ENCODE results near the gene WDR87.

The WDR87 gene

DNA sequence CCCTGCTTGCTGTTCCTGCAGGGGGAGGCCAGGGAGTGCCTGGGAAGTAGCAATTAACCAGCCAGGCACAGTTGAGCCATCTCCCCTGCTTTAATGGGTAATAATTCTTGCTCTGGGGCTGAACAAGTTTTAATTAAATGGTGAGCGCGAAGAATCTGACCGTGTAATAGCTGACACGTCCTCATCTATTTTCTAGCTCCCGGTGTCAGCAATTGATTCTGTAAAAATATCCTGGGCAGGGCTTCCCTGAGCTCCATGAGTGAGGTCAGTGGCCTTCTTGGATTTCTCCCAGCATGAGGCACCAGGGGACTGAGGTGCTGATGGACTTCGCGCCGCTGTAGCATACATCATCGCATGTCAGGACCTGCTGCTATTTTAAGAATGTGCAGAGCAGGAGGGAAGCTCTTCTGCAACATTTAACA, 27.6 kb upstream of the WDR87 start:
- Histone ChIP-seq H3K27me3 (replicated peaks; ENCODE audit: insufficient read depth, low read length) (no peaks in the 10 kb centered on the region), H3F3A (ENCODE audit: insufficient read depth, low read length) (peaks cover 4% of the 10 kb centered on the region), H3K4me2 (ENCODE audit: low read depth, low read length) (no peak overlapping the region), H4K20me1 (ENCODE audit: insufficient read depth, low read length) (no peaks in the 10 kb centered on the region), H3K4me3 (ENCODE audit: low read length) (no peak overlapping the region), H2AFZ (ENCODE audit: low read length) (no peak overlapping the region), H3K9me2 (replicated peaks; ENCODE audit: insufficient read depth, low read length) (no peaks in the 10 kb centered on the region), H3K79me2 (ENCODE audit: low read length) (peaks cover 9% of the 10 kb centered on the region), H3K36me3 (replicated peaks; ENCODE audit: insufficient read depth, low read length) (no peaks in the 10 kb centered on the region), H3K27ac (ENCODE audit: low read length) (no peak overlapping the region), H3K4me1 (ENCODE audit: low read length) (peaks cover 16% of the 10 kb centered on the region), H3K9ac (ENCODE audit: low read length) (no peak overlapping the region), H3K9me3 (replicated peaks; ENCODE audit: insufficient read depth, low read length) (no peaks in the 10 kb centered on the region)
- no peak for DNase-seq
- TF ChIP-seq, protein P1, sequence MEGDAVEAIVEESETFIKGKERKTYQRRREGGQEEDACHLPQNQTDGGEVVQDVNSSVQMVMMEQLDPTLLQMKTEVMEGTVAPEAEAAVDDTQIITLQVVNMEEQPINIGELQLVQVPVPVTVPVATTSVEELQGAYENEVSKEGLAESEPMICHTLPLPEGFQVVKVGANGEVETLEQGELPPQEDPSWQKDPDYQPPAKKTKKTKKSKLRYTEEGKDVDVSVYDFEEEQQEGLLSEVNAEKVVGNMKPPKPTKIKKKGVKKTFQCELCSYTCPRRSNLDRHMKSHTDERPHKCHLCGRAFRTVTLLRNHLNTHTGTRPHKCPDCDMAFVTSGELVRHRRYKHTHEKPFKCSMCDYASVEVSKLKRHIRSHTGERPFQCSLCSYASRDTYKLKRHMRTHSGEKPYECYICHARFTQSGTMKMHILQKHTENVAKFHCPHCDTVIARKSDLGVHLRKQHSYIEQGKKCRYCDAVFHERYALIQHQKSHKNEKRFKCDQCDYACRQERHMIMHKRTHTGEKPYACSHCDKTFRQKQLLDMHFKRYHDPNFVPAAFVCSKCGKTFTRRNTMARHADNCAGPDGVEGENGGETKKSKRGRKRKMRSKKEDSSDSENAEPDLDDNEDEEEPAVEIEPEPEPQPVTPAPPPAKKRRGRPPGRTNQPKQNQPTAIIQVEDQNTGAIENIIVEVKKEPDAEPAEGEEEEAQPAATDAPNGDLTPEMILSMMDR (IDR thresholded peaks at IDR 0.05; ENCODE audit: low read length) = no peak
- TF ChIP-seq EZH2phosphoT487 (IDR thresholded peaks at IDR 0.05; ENCODE audit: low read length) = no peak
- no peak for TF ChIP-seq EZH2 (optimal IDR thresholded peaks at IDR 0.05; ENCODE audit: low read depth, low read length)

DNA sequence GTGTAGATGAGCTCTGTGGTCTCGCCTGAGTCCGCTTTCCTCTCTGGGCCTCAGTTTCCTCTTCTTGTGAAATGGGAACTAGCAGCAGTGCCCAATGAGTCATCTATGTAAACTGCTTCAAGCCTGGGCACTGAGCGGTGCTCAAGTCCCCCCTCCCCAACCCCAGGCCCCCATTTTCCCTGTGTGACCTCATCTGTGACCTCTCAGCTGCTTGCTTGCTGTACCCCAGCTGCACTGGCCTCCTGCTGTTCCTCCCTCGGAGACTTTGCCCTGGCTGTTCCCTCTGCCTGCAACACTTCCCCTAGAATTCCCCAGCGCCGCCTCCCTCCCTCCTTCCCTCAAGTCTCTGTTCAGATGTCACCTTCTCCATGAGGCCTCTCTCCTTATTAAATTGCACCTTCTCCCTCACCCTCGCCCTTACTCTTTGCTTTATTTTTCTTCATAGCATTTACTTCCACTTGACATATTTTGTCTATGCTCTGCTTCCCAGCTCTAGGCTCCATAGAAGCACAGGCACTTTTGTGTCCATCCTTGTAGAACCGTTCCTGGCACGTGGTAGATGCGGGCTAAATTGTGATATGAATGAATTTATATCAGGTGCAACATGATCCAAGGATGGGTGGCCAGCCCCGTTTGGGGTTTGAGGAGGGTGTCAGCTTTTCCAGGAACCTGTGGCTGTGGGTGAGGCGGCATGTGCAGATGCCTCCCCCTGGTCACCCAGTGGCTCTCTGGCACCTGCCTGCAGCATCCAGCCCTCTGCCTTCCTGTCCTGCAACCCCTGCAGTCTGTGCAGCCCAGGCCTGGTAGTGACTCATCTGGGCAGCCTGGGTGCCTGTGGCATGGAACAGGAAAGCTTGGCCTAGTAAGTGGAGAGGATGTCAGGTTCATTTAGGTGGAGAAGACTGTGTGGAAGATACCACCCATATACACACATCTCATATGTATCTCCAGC, 26.9 kb upstream of the WDR87 start:
- Histone ChIP-seq H3K9ac (ENCODE audit: low read length) (no peak overlapping the region), H3K79me2 (ENCODE audit: low read length) (peaks cover 12% of the 10 kb centered on the region), H3K4me1 (ENCODE audit: low read length) (peaks cover 18% of the 10 kb centered on the region), H3K9me2 (replicated peaks; ENCODE audit: insufficient read depth, low read length) (no peaks in the 10 kb centered on the region), H3K36me3 (replicated peaks; ENCODE audit: insufficient read depth, low read length) (no peaks in the 10 kb centered on the region), H3K27me3 (replicated peaks; ENCODE audit: insufficient read depth, low read length) (no peaks in the 10 kb centered on the region), H3K4me3 (ENCODE audit: low read length) (0 out of 2 replicates have a peak overlapping the region, but pooled peaks have one; percentile 54), H4K20me1 (ENCODE audit: insufficient read depth, low read length) (no peaks in the 10 kb centered on the region), H3K4me2 (ENCODE audit: low read depth, low read length) (peak overlapping the region; percentile 77; the same call in 1 of the 2 replicates), H3K9me3 (replicated peaks; ENCODE audit: insufficient read depth, low read length) (no peaks in the 10 kb centered on the region), H3K27ac (ENCODE audit: low read length) (no peak overlapping the region), H2AFZ (ENCODE audit: low read length) (no peak overlapping the region), H3F3A (ENCODE audit: insufficient read depth, low read length) (peaks cover 4% of the 10 kb centered on the region)
- DNase-seq = no peak
- TF ChIP-seq EZH2 (optimal IDR thresholded peaks at IDR 0.05; ENCODE audit: low read depth, low read length) (no peak), EZH2phosphoT487 (IDR thresholded peaks at IDR 0.05; ENCODE audit: low read length) (no peak)
- TF ChIP-seq, protein P1 (IDR thresholded peaks at IDR 0.05; ENCODE audit: low read length) = no peak

DNA sequence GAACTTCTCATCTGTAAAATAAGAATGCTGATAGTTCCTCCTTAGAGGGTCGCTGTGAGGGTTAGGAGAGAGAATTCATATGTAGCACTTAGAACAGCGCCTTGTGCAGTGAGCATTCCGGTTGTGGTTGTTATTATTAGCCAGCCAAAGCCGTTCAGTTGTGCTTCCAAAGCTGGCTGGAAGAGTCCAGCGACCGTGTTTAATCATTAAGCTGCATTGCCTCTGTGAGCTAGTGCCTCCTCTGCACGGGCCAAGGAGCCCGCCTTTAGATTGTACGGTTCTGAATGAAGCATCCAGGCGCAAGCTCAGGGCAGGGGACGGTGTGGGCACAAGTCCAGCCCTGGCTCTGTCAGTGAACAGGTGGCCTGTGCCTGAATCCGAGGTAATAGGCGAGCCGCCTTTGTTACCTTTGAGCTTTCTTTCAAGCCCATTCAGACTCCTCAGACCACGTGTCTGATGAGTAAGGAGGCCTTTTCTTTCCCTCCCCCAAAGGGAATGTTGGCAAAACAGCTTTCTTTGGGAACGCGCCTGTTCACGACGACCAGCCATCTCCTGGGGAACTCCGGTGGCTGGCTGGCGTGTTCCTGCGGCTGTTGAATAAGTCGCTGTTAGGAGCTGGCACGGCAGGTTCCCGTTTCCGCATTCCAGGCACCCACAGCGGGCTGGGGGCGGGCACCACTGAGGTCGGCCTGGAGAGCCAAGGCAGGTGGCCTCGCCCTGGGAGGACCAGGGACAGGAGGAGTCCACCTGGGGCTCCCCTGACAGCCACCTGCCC, 25.7 kb upstream of the WDR87 start:
- Histone ChIP-seq H3K9me3 (replicated peaks; ENCODE audit: insufficient read depth, low read length) (no peaks in the 10 kb centered on the region), H3K27me3 (replicated peaks; ENCODE audit: insufficient read depth, low read length) (no peaks in the 10 kb centered on the region), H3K27ac (ENCODE audit: low read length) (peak overlapping the region; percentile 42; the same call in 1 of the 2 replicates), H3K4me3 (ENCODE audit: low read length) (peak overlapping the region; percentile 54), H3K4me1 (ENCODE audit: low read length) (peaks cover 18% of the 10 kb centered on the region), H2AFZ (ENCODE audit: low read length) (peak overlapping the region; percentile 48), H3K9me2 (replicated peaks; ENCODE audit: insufficient read depth, low read length) (no peaks in the 10 kb centered on the region), H3K79me2 (ENCODE audit: low read length) (peaks cover 14% of the 10 kb centered on the region), H3F3A (ENCODE audit: insufficient read depth, low read length) (peaks cover 4% of the 10 kb centered on the region), H4K20me1 (ENCODE audit: insufficient read depth, low read length) (no peaks in the 10 kb centered on the region), H3K4me2 (ENCODE audit: low read depth, low read length) (peak overlapping the region; percentile 77), H3K9ac (ENCODE audit: low read length) (peak overlapping the region; percentile 45), H3K36me3 (replicated peaks; ENCODE audit: insufficient read depth, low read length) (no peaks in the 10 kb centered on the region)
- peak; percentile 39 for DNase-seq
- TF ChIP-seq EZH2phosphoT487 (IDR thresholded peaks at IDR 0.05; ENCODE audit: low read length) (no peak), EZH2 (optimal IDR thresholded peaks at IDR 0.05; ENCODE audit: low read depth, low read length) (no peak)
- TF ChIP-seq, protein P1 (IDR thresholded peaks at IDR 0.05; ENCODE audit: low read length) = no peak
